K562 (cell line): ENCODE measurements around the gene SLC2A10. TPM values are rescaled to one million over a fixed set of nuclear protein-coding genes. Genes with fewer than 3 reads are reported as not detected.
A peak's percentile ranks its signal among the peaks of the same experiment; 100 is the strongest.

Source experiments
- ATF1 ChIP-seq, 2 experiments: fragments of 450-650 bp in 1 of 2; IDR thresholded peaks; 2 replicates each; pipeline ENCODE4 v1.6.1; 2016; ENCODE audit warnings: missing compliant biosample characterization in 1 of 2, missing genetic modification characterization in 1 of 2
- CTBP1 ChIP-seq: fragments of 450-650 bp; IDR thresholded peaks from 2 replicates; pipeline ENCODE4 v1.6.1; 2016; ENCODE audit warnings: borderline replicate concordance
- ELF4 ChIP-seq: fragments of 450-650 bp; formaldehyde crosslinking; IDR thresholded peaks from 2 replicates; pipeline ENCODE4 v1.4.0; 2022; ENCODE audit warnings: missing genetic modification characterization
- GATAD2A ChIP-seq: fragments of 450-650 bp; IDR thresholded peaks from 2 replicates; pipeline ENCODE4 v1.6.1; 2017
- KLF1 ChIP-seq: fragments of 450-650 bp; IDR thresholded peaks from 2 replicates; pipeline ENCODE4 v1.6.1; 2016; ENCODE audit warnings: missing genetic modification characterization, missing compliant biosample characterization
- KLF16 ChIP-seq: IDR thresholded peaks from 2 replicates; pipeline ENCODE4 v1.6.1; 2016; ENCODE audit warnings: antibody characterized with exemption
- NCOA2 ChIP-seq, 2 experiments: fragments of 450-650 bp; IDR thresholded peaks; 2 replicates each; pipeline ENCODE4 v1.6.1; 2018; ENCODE audit warnings: mild to moderate bottlenecking in 2 of 2, moderate library complexity in 1 of 2; ENCODE audit not compliant: partially characterized antibody in 2 of 2
- PCBP1 ChIP-seq: fragments of 200-400 bp; formaldehyde crosslinking; IDR thresholded peaks from 2 replicates; pipeline ENCODE4 v1.6.1; 2018; ENCODE audit warnings: mild to moderate bottlenecking, low read depth, low read length; ENCODE audit not compliant: poor library complexity, severe bottlenecking
- PHF21A ChIP-seq: fragments of 450-650 bp; IDR thresholded peaks from 2 replicates; pipeline ENCODE4 v1.6.1; 2017; ENCODE audit warnings: low read depth, borderline replicate concordance
- POLR2AphosphoS5 ChIP-seq: IDR thresholded peaks from 2 replicates; pipeline ENCODE4 v1.6.1; 2011; ENCODE audit warnings: mild to moderate bottlenecking, low read depth, low read length, moderate library complexity; ENCODE audit not compliant: control insufficient read depth, insufficient read depth
- POLR3A ChIP-seq: IDR thresholded peaks from 2 replicates; pipeline ENCODE4 v1.6.1; 2011; ENCODE audit warnings: borderline replicate concordance, mild to moderate bottlenecking, moderate library complexity; ENCODE audit not compliant: insufficient read length, insufficient read depth; ENCODE audit errors: extremely low read depth
- SMC3 ChIP-seq: conservative IDR thresholded peaks from 2 replicates; pipeline ENCODE4 v1.6.1; 2011; ENCODE audit warnings: low read depth, low read length, improper control_type of control experiment; ENCODE audit not compliant: insufficient read depth
- SRF ChIP-seq, 2 experiments: fragments of 250-450, 450-650 bp in 1 of 2; sonication (Bioruptor Pico) in 1 of 2; sonication (generic) in 1 of 2; formaldehyde crosslinking; IDR thresholded peaks; 2 replicates each; pipeline versions ENCODE4 v1.5.0 to v1.5.1; 2020 to 2022; ENCODE audit warnings: mild to moderate bottlenecking in 1 of 2, missing genetic modification reagents in 1 of 2
- TEAD4 ChIP-seq, 2 experiments: sonication (generic) in 1 of 2; formaldehyde crosslinking in 1 of 2; IDR thresholded peaks; 2 replicates each; pipeline versions ENCODE4 v1.6.1 to v1.8.0; 2012 to 2022; ENCODE audit warnings: borderline replicate concordance in 1 of 2, inconsistent platforms in 1 of 2, low read length in 1 of 2, mild to moderate bottlenecking in 1 of 2, missing genetic modification reagents in 1 of 2
- THRB ChIP-seq: fragments of 450-650 bp; formaldehyde crosslinking; conservative IDR thresholded peaks from 2 replicates; pipeline ENCODE4 v1.4.0; 2022; ENCODE audit warnings: mild to moderate bottlenecking, missing genetic modification characterization
- ZC3H8 ChIP-seq: fragments of 450-650 bp; IDR thresholded peaks from 2 replicates; pipeline ENCODE4 v1.6.1; 2017
- ZNF24 ChIP-seq: fragments of 450-650 bp; IDR thresholded peaks from 2 replicates; pipeline ENCODE4 v1.6.1; 2016
- ZNF347 ChIP-seq: fragments of 450-650 bp; formaldehyde crosslinking; IDR thresholded peaks from 2 replicates; pipeline ENCODE4 v1.4.0; 2020; ENCODE audit warnings: low read depth, mild to moderate bottlenecking, moderate library complexity
- ZZZ3 ChIP-seq: fragments of 450-650 bp; IDR thresholded peaks from 2 replicates; pipeline ENCODE4 v1.6.1; 2016; ENCODE audit warnings: antibody characterized with exemption, mild to moderate bottlenecking, moderate library complexity
- polyA plus RNA-seq, 8 experiments: library from polyadenylated mRNA; depleted of rRNA in 4 of 8; stranded (reverse) in 5 of 8; unstranded in 3 of 8; fragments of >200 nt; fragmentation: Nextera tagmentation in 2 of 8; fragmentation: Illumina TruSeq in 1 of 8; extraction: Ambion mirVana in 2 of 8; extraction: Trizol in 1 of 8; gene quantifications; 2 replicates each; pipeline versions ENCODE4 v1.2.1 to v1.2.3, GENCODE V29; 2011 to 2014; ENCODE audit warnings: inconsistent platforms in 1 of 8, missing spikeins in 1 of 8
- total RNA-seq, 7 experiments: library from RNA; depleted of rRNA in 6 of 7; stranded (reverse); fragments of >200 nt in 6 of 7; fragmentation: Illumina TruSeq in 2 of 7; extraction: Trizol in 2 of 7; gene quantifications; 2 replicates each; pipeline versions ENCODE4 v1.2.1 to v1.2.3, GENCODE V29; 2011 to 2021; ENCODE audit warnings: low replicate concordance in 1 of 7
- TF ChIP-seq, protein P1 (sequence below), 2 experiments: fragments of 450-650 bp in 1 of 2; IDR thresholded peaks; 2 replicates each; pipeline ENCODE4 v1.6.1; 2011 to 2017; ENCODE audit warnings: low read depth in 2 of 2, antibody characterized with exemption in 1 of 2, borderline replicate concordance in 1 of 2, low read length in 1 of 2, mild to moderate bottlenecking in 1 of 2, mixed read lengths in 1 of 2; ENCODE audit not compliant: control insufficient read depth in 1 of 2
- TF ChIP-seq, protein P2 (sequence below): fragments of 450-650 bp; conservative IDR thresholded peaks from 2 replicates; pipeline ENCODE4 v1.6.1; 2016; ENCODE audit warnings: missing genetic modification characterization, low read depth, mild to moderate bottlenecking, control low read depth, missing compliant biosample characterization

The SLC2A10 gene
- total and polyA plus RNA-seq, 9 of the 15 experiments (the other 6 are each of a cell fraction or from before 2014, with no cell fraction given): 0.01 to 1.8 (median 0.10) TPM

GRCh38 chr20:46681032-46681854 lies 28.2 kb upstream of the SLC2A10 start (continued):
- TF ChIP-seq POLR2AphosphoS5: no peak
- TF ChIP-seq CTBP1: no peak; the same call in 1 of the 2 replicates
- TF ChIP-seq, protein P1, sequence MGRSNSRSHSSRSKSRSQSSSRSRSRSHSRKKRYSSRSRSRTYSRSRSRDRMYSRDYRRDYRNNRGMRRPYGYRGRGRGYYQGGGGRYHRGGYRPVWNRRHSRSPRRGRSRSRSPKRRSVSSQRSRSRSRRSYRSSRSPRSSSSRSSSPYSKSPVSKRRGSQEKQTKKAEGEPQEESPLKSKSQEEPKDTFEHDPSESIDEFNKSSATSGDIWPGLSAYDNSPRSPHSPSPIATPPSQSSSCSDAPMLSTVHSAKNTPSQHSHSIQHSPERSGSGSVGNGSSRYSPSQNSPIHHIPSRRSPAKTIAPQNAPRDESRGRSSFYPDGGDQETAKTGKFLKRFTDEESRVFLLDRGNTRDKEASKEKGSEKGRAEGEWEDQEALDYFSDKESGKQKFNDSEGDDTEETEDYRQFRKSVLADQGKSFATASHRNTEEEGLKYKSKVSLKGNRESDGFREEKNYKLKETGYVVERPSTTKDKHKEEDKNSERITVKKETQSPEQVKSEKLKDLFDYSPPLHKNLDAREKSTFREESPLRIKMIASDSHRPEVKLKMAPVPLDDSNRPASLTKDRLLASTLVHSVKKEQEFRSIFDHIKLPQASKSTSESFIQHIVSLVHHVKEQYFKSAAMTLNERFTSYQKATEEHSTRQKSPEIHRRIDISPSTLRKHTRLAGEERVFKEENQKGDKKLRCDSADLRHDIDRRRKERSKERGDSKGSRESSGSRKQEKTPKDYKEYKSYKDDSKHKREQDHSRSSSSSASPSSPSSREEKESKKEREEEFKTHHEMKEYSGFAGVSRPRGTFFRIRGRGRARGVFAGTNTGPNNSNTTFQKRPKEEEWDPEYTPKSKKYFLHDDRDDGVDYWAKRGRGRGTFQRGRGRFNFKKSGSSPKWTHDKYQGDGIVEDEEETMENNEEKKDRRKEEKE (IDR thresholded peaks at IDR 0.05; ENCODE audit: borderline replicate concordance in 1 of 2, control insufficient read depth in 1 of 2, low read depth in 2 of 2, low read length in 1 of 2): peak in 1 of 2 experiments; percentile 73; a peak in 1 of 4 replicates
- 0 out of 2 replicates have a peak, but pooled peaks have one; percentile 32 for TF ChIP-seq KLF16
- TF ChIP-seq, protein P2, sequence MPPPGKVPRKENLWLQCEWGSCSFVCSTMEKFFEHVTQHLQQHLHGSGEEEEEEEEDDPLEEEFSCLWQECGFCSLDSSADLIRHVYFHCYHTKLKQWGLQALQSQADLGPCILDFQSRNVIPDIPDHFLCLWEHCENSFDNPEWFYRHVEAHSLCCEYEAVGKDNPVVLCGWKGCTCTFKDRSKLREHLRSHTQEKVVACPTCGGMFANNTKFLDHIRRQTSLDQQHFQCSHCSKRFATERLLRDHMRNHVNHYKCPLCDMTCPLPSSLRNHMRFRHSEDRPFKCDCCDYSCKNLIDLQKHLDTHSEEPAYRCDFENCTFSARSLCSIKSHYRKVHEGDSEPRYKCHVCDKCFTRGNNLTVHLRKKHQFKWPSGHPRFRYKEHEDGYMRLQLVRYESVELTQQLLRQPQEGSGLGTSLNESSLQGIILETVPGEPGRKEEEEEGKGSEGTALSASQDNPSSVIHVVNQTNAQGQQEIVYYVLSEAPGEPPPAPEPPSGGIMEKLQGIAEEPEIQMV (tag): peak; percentile 95
- no peak for TF ChIP-seq GATAD2A
- peak; percentile 80; the same call in 1 of the 2 replicates for TF ChIP-seq ZC3H8
- peak; percentile 82 for TF ChIP-seq SMC3
- 0 out of 2 replicates have a peak, but pooled peaks have one; percentile 23 for TF ChIP-seq KLF1
- TF ChIP-seq THRB: peak; percentile 92
- TF ChIP-seq ZZZ3: no peak
- TF ChIP-seq NCOA2 (IDR thresholded peaks at IDR 0.05; ENCODE audit: partially characterized antibody in 2 of 2): no peak
- peak; percentile 89 for TF ChIP-seq ELF4
- 0 out of 2 replicates have a peak, but pooled peaks have one; percentile 23 for TF ChIP-seq ZNF24
- TF ChIP-seq SRF (CRISPR knock-in tag; IDR thresholded peaks at IDR 0.05): no peak
- TF ChIP-seq POLR3A: no peak
- TF ChIP-seq PHF21A: 0 out of 2 replicates have a peak, but pooled peaks have one; percentile 49
- TF ChIP-seq PCBP1: no peak
- TF ChIP-seq ZNF347 (CRISPR knock-in tag): no peak
- no peak for TF ChIP-seq ATF1 (CRISPR knock-in tag; IDR thresholded peaks at IDR 0.05)
- TF ChIP-seq ATF1 (tag; IDR thresholded peaks at IDR 0.05): no peak
- TF ChIP-seq TEAD4 (IDR thresholded peaks at IDR 0.05; ENCODE audit: low read length): 0 out of 2 replicates have a peak, but pooled peaks have one; percentile 7
- TF ChIP-seq TEAD4 (CRISPR knock-in tag; IDR thresholded peaks at IDR 0.05; ENCODE audit: borderline replicate concordance): no peak
